Stimulated activated CD8-positive, alpha-beta memory T cell treated with anti-CD3 and anti-CD28 coated beads, Interleukin-7, amount 100 ng/mL, for 48 hours (primary cell): ENCODE results near the gene MAPT.

Experiments used
- DNase-seq, 2 donors: peaks; one replicate each; pipeline ENCODE4 v3.0.0-alpha.2; 2020; ENCODE audit warnings: low read depth in 1 of 2; ENCODE audit errors: extremely low read depth in 1 of 2

Gene MAPT

GRCh38 chr17:46026166-46027047 lies 132.1 kb downstream of the MAPT start:
- DNase-seq, result no peak

GRCh38 chr17:46027048-46027975 lies 133.0 kb downstream of the MAPT start:
- DNase-seq, result no peak

- DNase-seq, result no peak
Measured at GRCh38 chr17:46027976-46028325, 133.6 kb downstream of the MAPT start.

DNA sequence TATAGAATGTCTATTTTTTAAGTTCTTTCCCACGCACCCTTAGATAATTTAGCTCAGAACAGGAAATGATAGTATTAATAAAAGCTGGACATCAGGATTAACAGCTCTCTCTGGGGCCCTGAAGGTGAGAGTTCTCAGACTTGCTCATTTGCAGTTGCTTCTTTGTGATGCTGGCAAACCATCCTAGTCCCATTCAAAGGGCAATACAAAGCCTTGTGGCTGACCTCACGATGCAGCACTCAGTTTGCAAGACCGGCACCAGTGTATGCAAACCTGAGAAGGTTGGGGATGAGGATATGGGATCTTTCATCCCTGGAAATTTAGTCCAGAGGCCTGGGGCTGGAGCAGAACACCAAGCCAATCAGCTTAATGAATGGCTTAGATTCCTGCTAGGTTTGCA lies 134.0 kb downstream of the MAPT start:
- no peak for DNase-seq

DNA sequence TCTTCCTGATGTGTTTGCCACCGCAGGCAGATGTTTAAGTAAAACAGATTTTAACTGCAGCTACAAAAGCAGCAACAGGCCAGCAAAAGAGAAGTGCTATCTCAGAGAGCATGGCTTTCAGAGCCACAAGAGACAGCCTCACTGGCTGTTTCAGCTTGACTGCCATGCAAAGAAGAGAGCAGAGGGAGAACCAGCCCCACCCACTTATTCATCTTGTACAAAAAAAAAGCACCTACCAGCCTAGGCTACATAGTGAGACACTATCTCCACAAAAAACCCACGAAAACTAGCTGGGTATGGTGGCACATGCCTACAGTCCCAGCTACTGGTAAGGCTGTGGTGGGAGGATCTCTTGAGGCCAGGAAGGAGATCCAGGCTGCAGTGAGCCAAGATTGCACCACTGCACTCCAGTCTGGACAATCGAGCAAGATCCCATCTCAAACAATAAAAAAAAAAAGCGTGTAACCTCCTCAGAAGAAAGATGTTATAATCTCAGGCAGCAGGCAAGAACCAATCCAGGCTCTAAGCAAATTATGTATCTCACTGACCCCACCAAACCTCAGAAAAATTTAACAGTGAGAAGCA lies 134.7 kb downstream of the MAPT start:
- no peak for DNase-seq

DNA sequence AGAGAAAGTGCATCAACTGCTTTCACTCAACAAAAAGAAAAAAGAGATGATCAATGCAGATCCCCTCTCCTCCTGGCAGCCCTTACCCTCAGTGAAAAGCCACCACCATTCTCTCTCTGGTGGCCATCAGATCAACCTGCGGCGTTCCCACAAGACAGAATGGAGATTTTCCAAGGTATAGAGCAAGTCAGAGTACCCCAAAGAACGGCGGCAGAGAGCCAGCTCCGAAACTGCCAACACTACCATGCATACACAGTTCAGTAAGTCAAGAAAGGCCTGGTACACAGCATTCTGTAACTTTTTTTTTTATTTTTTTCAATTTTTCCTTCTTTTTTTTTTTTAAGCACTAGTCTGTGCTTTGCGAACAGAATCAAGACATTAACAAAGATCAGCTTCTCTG lies 135.3 kb downstream of the MAPT start:
- DNase-seq, result no peak

- DNase-seq, result no peak
Measured at GRCh38 chr17:46030752-46031151, 136.4 kb downstream of the MAPT start.

GRCh38 chr17:46031440-46031839 lies 137.1 kb downstream of the MAPT start:
- no peak for DNase-seq

DNA sequence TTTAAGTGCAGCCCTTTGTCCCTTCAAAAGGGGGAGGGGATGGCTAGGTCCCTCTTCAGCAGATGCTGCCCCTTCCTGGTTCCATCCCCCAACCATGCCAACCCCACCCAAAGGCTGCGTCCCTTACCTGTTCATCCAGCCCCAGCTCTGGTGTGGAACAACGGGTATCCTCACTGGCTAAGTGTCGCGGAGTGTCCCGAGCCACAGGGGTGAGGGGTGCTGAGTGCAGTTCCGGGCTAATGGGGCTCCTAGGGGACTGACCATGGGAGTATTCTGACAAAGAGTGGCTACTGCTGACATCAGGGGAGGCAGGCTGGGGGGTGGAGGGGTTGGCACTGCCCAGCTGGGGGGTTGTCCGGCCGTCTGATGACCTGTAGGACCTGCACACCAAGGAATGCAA lies 137.6 kb downstream of the MAPT start:
- no peak for DNase-seq

GRCh38 chr17:46032909-46033308 lies 138.6 kb downstream of the MAPT start:
- no peak for DNase-seq

- DNase-seq, result no peak
Measured at GRCh38 chr17:46033392-46033791, 139.0 kb downstream of the MAPT start.

GRCh38 chr17:46035112-46035818 lies 140.9 kb downstream of the MAPT start:
- no peak for DNase-seq

GRCh38 chr17:46036491-46036890 lies 142.1 kb downstream of the MAPT start:
- no peak for DNase-seq

DNA sequence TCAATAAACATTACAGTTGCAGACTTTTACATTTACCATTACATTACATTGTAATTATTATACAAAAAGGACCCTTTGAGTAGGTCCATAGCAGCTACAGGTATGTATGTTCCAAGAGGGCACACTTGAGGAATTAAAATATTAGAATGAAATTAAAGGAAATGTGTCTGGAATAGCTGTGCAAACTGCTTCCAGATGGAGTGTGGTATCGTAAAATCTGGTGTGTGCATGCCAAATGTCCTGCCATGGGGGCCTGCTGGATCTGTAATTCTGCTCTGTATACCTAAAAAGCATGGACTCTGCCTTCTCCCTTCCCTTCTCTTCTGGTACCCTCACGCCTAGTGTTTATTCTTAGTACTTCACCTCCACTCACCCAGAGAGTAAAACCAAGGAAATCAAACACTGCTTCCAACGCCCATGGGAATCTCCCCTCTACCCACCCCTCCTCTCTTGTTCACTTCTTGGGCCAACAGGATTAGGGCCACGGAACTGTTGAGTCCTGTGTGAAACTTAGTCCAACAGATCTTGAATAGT lies 143.4 kb downstream of the MAPT start:
- no peak for DNase-seq

- no peak for DNase-seq
Measured at GRCh38 chr17:46038414-46038813, 144.1 kb downstream of the MAPT start.

GRCh38 chr17:46038937-46039336 lies 144.6 kb downstream of the MAPT start:
- DNase-seq, result no peak

DNA sequence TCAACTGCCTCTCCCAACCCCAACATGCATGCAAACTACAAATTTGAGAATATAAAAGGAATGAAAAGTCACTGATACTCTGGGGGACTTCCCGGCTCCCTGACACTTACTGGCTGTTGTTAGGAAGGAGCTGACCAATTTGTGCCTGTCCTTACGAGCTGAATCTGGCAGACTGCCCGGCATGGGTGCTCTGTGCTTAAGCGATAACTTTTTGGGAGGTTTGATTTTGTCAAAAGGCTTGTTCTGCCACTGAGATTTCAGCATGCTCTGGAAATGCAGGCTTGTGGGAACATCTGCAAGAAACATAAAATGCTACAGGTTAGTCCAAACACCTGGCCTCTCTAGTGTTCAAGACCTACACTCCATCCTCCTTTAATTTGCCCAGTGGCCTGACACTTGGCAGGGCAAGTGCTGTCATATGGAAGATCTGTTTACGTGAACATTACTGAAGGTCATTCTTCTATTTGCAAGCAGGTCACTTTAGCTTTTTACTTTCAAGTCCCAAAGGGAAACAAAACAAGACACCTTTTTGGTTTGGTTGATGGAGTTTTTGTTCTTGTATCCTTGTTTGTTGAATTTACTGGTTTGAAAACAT lies 145.3 kb downstream of the MAPT start:
- DNase-seq, result no peak

GRCh38 chr17:46042246-46042645 lies 147.9 kb downstream of the MAPT start:
- no peak for DNase-seq

DNA sequence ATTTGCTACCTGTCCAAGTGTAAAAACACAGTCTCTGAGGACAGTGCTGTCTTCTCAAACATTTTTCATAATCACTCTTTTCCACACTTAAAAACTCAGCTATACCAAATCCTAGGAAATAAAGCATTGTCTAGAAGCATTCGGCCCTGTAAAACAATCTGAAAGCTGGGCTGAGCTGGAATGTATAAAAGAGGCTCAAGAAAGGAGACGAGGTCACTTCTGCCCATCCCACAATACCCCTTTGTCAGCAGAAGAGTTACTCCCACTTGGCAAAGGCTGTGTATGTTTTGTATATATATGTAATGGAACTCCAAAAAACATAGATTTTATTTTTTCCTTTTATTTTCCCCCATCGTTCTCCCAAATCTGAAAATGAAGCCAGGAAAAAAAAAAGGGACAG lies 148.6 kb downstream of the MAPT start:
- no peak for DNase-seq

DNA sequence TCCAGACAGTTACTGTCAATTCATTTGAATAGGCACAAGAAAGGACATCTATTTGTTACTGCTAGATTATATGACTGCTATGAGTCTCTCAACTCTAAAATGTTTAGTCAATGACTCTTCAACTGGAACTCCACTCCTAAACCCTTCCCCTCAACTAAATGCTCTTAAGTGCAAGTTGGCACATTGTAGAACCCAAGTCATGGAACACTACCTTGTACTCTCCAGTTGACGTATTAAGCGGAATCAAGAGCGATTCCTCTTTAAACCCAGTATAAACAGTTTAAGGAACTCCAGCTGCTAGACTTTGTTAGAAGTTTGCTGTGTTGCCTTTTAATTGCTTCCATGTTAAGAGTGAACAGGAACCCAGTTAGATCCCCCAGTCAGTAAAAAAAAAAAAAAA lies 149.3 kb downstream of the MAPT start:
- DNase-seq, result no peak
